ENCODE data around the gene SPINK9. TPM values are rescaled to one million over a fixed set of nuclear protein-coding genes. Genes with fewer than 3 reads are reported as not detected.

Gene SPINK9
- total RNA-seq, 2 experiments from 2014 or later: not detected

- H3K4me3 Mint-ChIP-seq: no peak overlapping the region
- no peaks in the 10 kb centered on the region for H3K36me3 Mint-ChIP-seq
- no peaks in the 10 kb centered on the region for H3K4me1 Mint-ChIP-seq
- no peaks in the 10 kb centered on the region for H3K9me3 Mint-ChIP-seq
- H3K27me3 Mint-ChIP-seq: no peaks in the 10 kb centered on the region
- DNase-seq: no peak
- H3K27ac Mint-ChIP-seq: no peak overlapping the region
Measured at GRCh38 chr5:148343046-148343407, 7.7 kb downstream of the SPINK9 start.

DNA sequence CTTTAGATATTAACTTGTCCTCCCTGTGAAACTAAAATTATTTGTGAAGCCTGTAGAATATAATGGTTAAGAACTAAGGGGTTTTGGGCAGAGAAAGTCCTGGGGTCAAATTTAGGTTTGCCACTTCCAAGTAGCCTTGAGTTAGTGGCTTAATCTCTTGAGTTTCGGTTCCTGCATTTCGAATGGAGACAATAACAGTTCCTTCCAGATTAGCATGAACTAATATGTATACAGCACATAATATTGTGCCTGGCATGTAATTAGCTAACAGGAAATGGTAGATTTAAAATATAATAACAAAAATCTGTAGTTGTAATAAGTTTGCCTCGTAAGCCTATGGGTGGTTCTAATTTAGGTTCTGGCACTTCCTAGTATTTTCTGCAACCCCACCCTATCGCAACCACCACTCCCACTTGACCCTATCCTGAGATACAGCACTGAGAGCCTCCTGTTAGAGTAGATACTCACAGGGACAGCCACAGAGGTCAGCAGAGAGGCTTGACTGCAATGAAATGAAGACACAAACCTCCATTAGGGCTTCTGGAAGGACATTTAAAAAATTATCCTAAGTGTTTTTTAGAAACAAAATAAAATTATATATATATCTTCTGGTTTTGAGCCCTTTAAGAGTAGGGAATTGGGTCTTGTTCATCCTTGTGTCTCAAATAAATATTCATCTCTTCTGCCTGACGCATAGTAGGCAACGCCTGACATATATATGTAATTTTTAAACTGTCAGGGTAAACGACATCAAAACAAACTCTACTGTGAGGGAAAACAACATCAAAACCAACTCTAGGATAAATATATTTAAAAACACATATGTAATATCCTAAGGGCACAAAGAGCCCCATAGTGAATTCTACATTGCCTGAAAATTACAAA is 8.5 kb downstream of the SPINK9 start:
- Mint-ChIP-seq H3K27ac (no peak overlapping the region), H3K4me1 (no peaks in the 10 kb centered on the region), H3K36me3 (no peaks in the 10 kb centered on the region), H3K27me3 (no peaks in the 10 kb centered on the region), H3K4me3 (no peak overlapping the region), H3K9me3 (no peaks in the 10 kb centered on the region)
- DNase-seq: no peak

GRCh38 chr5:148347706-148348105 is 12.3 kb downstream of the SPINK9 start:
- no peaks in the 10 kb centered on the region for H3K4me1 Mint-ChIP-seq
- no peak overlapping the region for H3K27ac Mint-ChIP-seq
- no peak overlapping the region for H3K4me3 Mint-ChIP-seq
- DNase-seq: no peak
- peaks cover 4% of the 10 kb centered on the region for H3K36me3 Mint-ChIP-seq
- H3K27me3 Mint-ChIP-seq: no peaks in the 10 kb centered on the region
- no peaks in the 10 kb centered on the region for H3K9me3 Mint-ChIP-seq

GRCh38 chr5:148352696-148353095 is 17.3 kb downstream of the SPINK9 start:
- Mint-ChIP-seq H3K27me3 (no peaks in the 10 kb centered on the region), H3K36me3 (peaks cover 4% of the 10 kb centered on the region)

GRCh38 chr5:148353634-148354033 is 18.3 kb downstream of the SPINK9 start:
- Mint-ChIP-seq H3K4me3 (no peak overlapping the region), H3K9me3 (no peaks in the 10 kb centered on the region), H3K4me1 (no peaks in the 10 kb centered on the region), H3K27me3 (no peaks in the 10 kb centered on the region), H3K36me3 (peaks cover 4% of the 10 kb centered on the region), H3K27ac (no peak overlapping the region)
- DNase-seq: no peak

More at GRCh38 chr5:148352696-148353095, 17.3 kb downstream of the SPINK9 start:
- H3K4me1 Mint-ChIP-seq: no peaks in the 10 kb centered on the region
- H3K4me3 Mint-ChIP-seq: no peak overlapping the region
- H3K27ac Mint-ChIP-seq: no peak overlapping the region
- H3K9me3 Mint-ChIP-seq: no peaks in the 10 kb centered on the region
- DNase-seq: no peak

DNA sequence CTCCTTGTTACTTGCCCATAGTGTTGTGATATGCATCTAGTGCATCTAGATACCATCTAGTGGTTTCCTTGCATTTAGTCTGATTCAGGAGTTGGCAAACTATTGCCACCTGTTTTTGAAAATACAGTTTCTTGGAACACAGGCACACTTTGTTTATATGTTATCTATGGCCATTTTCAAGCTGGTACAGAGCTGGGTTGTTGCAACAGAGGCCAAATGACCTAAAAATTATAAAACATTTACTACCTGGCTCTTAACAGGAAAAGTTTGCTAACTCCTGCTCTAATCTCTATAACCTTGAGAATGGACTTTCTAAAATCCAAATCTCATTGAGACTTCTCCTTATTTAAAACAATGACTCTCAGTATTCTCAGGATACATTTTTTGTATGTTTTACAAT is 29.0 kb downstream of the SPINK9 start:
- no peak for DNase-seq
- Mint-ChIP-seq H3K4me1 (no peaks in the 10 kb centered on the region), H3K9me3 (peaks cover 5% of the 10 kb centered on the region), H3K27me3 (no peaks in the 10 kb centered on the region), H3K4me3 (no peak overlapping the region), H3K27ac (no peak overlapping the region), H3K36me3 (no peaks in the 10 kb centered on the region)

DNA sequence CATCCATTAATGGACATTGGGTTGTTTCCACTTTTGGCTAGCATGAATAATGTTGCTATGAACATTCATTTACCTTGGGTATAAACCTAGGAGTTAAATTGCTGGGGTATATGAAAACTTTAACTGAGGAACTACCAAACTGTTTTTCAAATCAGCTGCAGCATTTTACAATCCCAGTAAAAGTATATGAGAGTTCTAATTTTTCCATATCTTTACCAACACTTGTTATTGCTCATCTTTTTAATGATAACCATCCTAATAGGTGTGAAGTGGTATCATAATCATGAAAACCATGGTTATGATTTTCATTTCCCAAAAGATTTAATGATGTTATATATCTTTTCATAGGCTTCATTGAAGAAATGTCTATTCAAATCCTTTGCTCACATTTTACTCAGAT is 32.9 kb downstream of the SPINK9 start:
- Mint-ChIP-seq H3K4me1 (no peaks in the 10 kb centered on the region), H3K27me3 (no peaks in the 10 kb centered on the region), H3K4me3 (no peak overlapping the region), H3K36me3 (peaks cover 4% of the 10 kb centered on the region), H3K27ac (no peak overlapping the region), H3K9me3 (peaks cover 9% of the 10 kb centered on the region)
- DNase-seq: no peak

DNA sequence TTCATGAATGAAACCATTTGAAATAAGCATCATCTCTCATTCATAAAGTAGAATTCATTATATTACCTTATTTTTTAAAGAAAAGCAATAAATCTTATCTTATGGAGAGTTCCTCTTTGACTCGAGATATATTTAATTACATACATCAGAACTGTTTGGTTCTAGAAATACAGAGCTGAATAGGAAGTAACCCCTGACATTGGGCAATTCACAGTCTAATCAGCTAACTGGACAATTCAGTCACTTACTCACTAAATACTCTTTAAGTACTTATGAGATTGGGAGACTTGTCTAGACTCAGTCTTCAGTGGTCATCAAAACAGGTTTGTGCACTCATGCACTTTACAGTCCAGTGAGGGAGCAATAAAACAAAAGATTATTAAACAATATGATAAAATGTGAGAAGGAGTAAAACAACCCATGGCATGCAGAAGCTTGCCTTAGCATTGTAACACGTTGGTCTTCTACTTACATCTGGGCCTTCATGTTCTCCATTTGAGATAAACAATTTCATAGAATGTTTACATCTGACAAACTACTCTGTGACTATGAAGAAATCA is 36.9 kb downstream of the SPINK9 start:
- no peak for DNase-seq
- Mint-ChIP-seq H3K9me3 (peaks cover 9% of the 10 kb centered on the region), H3K36me3 (peaks cover 9% of the 10 kb centered on the region), H3K27me3 (no peaks in the 10 kb centered on the region), H3K27ac (no peak overlapping the region), H3K4me1 (no peaks in the 10 kb centered on the region), H3K4me3 (no peak overlapping the region)

GRCh38 chr5:148372893-148373292 is 37.5 kb downstream of the SPINK9 start:
- no peak for DNase-seq
- Mint-ChIP-seq H3K27me3 (no peaks in the 10 kb centered on the region), H3K4me3 (no peak overlapping the region), H3K27ac (no peak overlapping the region), H3K36me3 (peaks cover 13% of the 10 kb centered on the region), H3K9me3 (peaks cover 9% of the 10 kb centered on the region), H3K4me1 (no peaks in the 10 kb centered on the region)

DNA sequence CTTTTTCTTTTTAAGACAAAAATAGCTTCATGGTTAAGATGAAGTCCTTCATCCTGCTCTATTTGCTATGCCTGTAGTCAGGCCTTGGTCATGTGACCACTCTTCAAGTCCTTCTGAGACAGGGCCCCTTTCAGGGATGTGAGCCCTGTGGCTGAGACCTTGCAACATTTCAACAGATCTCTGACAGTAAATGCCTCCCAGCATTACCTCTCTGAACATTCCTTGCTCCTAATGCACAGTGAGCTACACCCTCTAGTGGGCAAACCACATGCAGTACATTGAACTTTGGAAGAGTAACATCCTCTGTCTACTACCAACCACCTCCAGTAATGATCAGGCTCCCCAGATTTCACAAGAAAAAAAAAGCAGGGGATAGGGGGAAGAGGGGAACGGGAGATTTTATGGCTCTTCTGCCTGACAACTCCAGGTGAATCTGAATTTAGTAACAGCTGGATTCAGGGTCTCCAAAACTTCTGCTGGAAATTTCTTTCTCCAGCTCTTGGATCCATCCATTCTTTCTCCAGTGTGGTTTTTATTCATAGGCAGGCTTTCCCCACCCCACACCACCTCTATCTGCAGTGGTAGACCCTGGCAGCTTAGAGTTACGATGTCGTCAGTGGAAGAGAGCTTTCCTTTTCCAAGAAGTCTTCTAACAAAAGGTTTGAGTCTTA is 39.5 kb downstream of the SPINK9 start:
- peak; percentile 1 for DNase-seq
- H3K4me1 Mint-ChIP-seq: peaks cover 4% of the 10 kb centered on the region
- peaks cover 8% of the 10 kb centered on the region for H3K9me3 Mint-ChIP-seq
- no peaks in the 10 kb centered on the region for H3K27me3 Mint-ChIP-seq
- peaks cover 27% of the 10 kb centered on the region for H3K36me3 Mint-ChIP-seq
- no peak overlapping the region for H3K27ac Mint-ChIP-seq
- H3K4me3 Mint-ChIP-seq: no peak overlapping the region

- Mint-ChIP-seq H3K4me1 (peaks cover 8% of the 10 kb centered on the region), H3K27me3 (no peaks in the 10 kb centered on the region), H3K9me3 (peaks cover 8% of the 10 kb centered on the region), H3K36me3 (peaks cover 29% of the 10 kb centered on the region), H3K27ac (no peak overlapping the region), H3K4me3 (no peak overlapping the region)
- no peak for DNase-seq
Measured at GRCh38 chr5:148376198-148376597, 40.8 kb downstream of the SPINK9 start.

DNA sequence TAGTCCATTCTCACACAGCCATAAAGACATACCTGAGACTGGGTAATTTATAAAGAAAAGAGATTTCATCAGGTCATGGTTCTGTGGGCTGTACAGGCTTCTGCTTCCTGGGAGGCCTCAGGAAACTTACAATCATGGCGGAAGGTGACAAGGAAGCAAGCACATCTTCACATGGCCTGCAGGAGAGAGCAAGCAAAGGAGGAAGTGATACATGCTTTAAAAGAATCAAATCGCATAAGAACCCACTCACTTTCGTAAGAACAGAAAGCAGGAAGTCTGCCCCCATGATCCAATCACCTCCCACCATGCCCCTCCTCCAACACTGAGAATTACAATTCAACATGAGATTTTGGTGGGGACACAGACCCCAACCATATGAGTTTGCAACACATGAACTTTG is 43.3 kb downstream of the SPINK9 start:
- peaks cover 18% of the 10 kb centered on the region for H3K4me1 Mint-ChIP-seq
- peaks cover 8% of the 10 kb centered on the region for H3K9me3 Mint-ChIP-seq
- no peak overlapping the region for H3K27ac Mint-ChIP-seq
- H3K4me3 Mint-ChIP-seq: no peak overlapping the region
- peaks cover 29% of the 10 kb centered on the region for H3K36me3 Mint-ChIP-seq
- H3K27me3 Mint-ChIP-seq: no peaks in the 10 kb centered on the region
- no peak for DNase-seq

DNA sequence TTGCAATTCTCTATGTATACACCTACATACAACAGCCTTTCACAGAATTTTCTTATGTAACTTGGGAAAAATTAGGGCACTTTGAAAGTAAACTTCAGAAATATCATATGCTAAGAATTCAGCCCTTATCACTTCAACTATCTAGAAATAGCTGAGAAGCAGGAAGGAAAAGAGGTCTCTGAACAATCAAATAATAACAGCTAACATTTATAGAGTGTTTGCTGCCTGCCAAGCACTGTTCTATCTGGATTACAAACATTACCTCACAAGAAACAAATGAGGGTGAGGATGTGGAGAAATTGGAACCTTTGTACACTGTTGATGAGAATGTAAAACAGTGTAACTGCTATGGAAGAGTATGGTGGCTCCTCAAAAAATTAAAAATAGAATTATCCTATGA is 44.0 kb downstream of the SPINK9 start:
- DNase-seq: no peak
- peaks cover 34% of the 10 kb centered on the region for H3K36me3 Mint-ChIP-seq
- H3K27me3 Mint-ChIP-seq: no peaks in the 10 kb centered on the region
- no peak overlapping the region for H3K4me3 Mint-ChIP-seq
- H3K27ac Mint-ChIP-seq: no peak overlapping the region
- peaks cover 8% of the 10 kb centered on the region for H3K9me3 Mint-ChIP-seq
- H3K4me1 Mint-ChIP-seq: peaks cover 18% of the 10 kb centered on the region

DNA sequence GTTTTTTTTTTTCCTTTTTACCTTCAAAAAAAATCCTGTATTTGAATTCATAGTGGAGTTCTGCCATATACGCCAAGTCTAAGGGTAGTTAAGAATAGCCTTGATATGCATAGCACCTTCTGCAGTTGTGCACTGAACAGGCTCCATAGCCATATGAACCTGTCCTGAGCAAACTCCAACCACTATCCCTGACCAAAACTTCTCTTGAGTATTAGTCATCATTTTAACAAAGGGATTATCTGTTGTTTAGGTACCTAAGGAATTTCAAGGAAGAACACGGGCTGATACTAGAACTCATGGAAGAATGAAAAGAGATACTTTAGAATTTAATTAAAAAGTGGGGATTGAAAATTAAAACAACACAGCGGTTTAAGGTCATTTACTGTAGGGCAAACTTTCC is 46.5 kb downstream of the SPINK9 start:
- H3K27ac Mint-ChIP-seq: no peak overlapping the region
- peaks cover 49% of the 10 kb centered on the region for H3K36me3 Mint-ChIP-seq
- H3K9me3 Mint-ChIP-seq: peaks cover 8% of the 10 kb centered on the region
- peaks cover 41% of the 10 kb centered on the region for H3K4me1 Mint-ChIP-seq
- no peak for DNase-seq
- no peaks in the 10 kb centered on the region for H3K27me3 Mint-ChIP-seq
- no peak overlapping the region for H3K4me3 Mint-ChIP-seq

- Mint-ChIP-seq H3K4me3 (peak overlapping the region; percentile 98), H3K27ac (peak overlapping the region; percentile 99), H3K9me3 (peaks cover 8% of the 10 kb centered on the region), H3K27me3 (no peaks in the 10 kb centered on the region), H3K4me1 (peaks cover 51% of the 10 kb centered on the region), H3K36me3 (peaks cover 49% of the 10 kb centered on the region)
- no peak for DNase-seq
Measured at GRCh38 chr5:148382961-148383360, 47.6 kb downstream of the SPINK9 start.

Measured in activated naive CD8-positive, alpha-beta T cell treated with anti-CD3 and anti-CD28 coated beads for 36 hours (primary cell).